ENCODE data around the gene GOLGA6C. TPM values are rescaled to one million over a fixed set of nuclear protein-coding genes. Genes with fewer than 3 reads are reported as not detected.

Gene GOLGA6C
- total and polyA plus RNA-seq, 2 donors (not counting 3 experiments of a cell fraction or from before 2014, with no cell fraction given) = not detected

Small RNAs within 50 kb of the gene (small RNA-seq; reads per million reads assigned to genes)
- not detected for gene AC068338.1 (ENCODE audit: insufficient read depth, insufficient read length, low read depth, low replicate concordance)
- not detected for gene RN7SL327P (ENCODE audit: insufficient read depth, insufficient read length, low read depth, low replicate concordance)
- not detected for gene RN7SL489P (ENCODE audit: insufficient read depth, insufficient read length, low read depth, low replicate concordance)

Other genes starting within 250 kb of the GOLGA6C start
- gene PPCDC, start 234.7 kb upstream of the GOLGA6C start, total RNA-seq = 14.5 and 16.8 TPM in 2 replicates
- gene PPCDC, start 234.7 kb upstream of the GOLGA6C start, polyA plus RNA-seq = 21.4 and 23.0 TPM in 2 replicates
- 33.6 and 36.1 TPM in 2 replicates for gene C15orf39, start 56.5 kb upstream of the GOLGA6C start, total RNA-seq
- 13.9 and 14.8 TPM in 2 replicates for gene C15orf39, start 56.5 kb upstream of the GOLGA6C start, polyA plus RNA-seq
- gene GOLGA6D, start 24.5 kb downstream of the GOLGA6C start, total RNA-seq = not detected in 2 replicates
- not detected in 2 replicates for gene GOLGA6D, start 24.5 kb downstream of the GOLGA6C start, polyA plus RNA-seq
- gene COMMD4, start 77.7 kb downstream of the GOLGA6C start, total RNA-seq = 105 and 114 TPM in 2 replicates
- gene COMMD4, start 77.7 kb downstream of the GOLGA6C start, polyA plus RNA-seq = 244 and 254 TPM in 2 replicates
- gene NEIL1, start 88.7 kb downstream of the GOLGA6C start, total RNA-seq = 21.7 and 29.5 TPM in 2 replicates
- 29.5 and 34.5 TPM in 2 replicates for gene NEIL1, start 88.7 kb downstream of the GOLGA6C start, polyA plus RNA-seq
- gene MAN2C1, start 110.3 kb downstream of the GOLGA6C start, total RNA-seq = 248 TPM in 2 replicates
- 198 and 220 TPM in 2 replicates for gene MAN2C1, start 110.3 kb downstream of the GOLGA6C start, polyA plus RNA-seq
- 44.5 and 50.5 TPM in 2 replicates for gene SIN3A, start 193.4 kb downstream of the GOLGA6C start, total RNA-seq
- 30.6 and 33.7 TPM in 2 replicates for gene SIN3A, start 193.4 kb downstream of the GOLGA6C start, polyA plus RNA-seq